BLaER1 treated with 17β-estradiol and CSF1 and Interleukin-3, amounts not matched to agents 10 nM and 100 nM (cell line): ENCODE results near the gene SEMA3D.

ENCODE experiments used
- H3K27ac ChIP-seq, 11 experiments: shearing (Covaris generic); formaldehyde crosslinking; 2 replicates each; pipeline ENCODE4 v1.8.1; 2022
- H3K27me3 ChIP-seq, 11 experiments: shearing (Covaris generic); formaldehyde crosslinking; 2 replicates each; pipeline ENCODE4 v1.8.1; 2022
- H3K36me3 ChIP-seq, 11 experiments: shearing (Covaris generic); formaldehyde crosslinking; 2 replicates each; pipeline ENCODE4 v1.8.1; 2022
- H3K4me1 ChIP-seq, 10 experiments: shearing (Covaris generic); formaldehyde crosslinking; 2 replicates each; pipeline ENCODE4 v1.8.1; 2022
- H3K4me2 ChIP-seq, 11 experiments: shearing (Covaris generic); formaldehyde crosslinking; 2 replicates each; pipeline ENCODE4 v1.8.1; 2022
- H3K4me3 ChIP-seq, 10 experiments: shearing (Covaris generic); formaldehyde crosslinking; 2 replicates each; pipeline ENCODE4 v1.8.1; 2022
- H3K9ac ChIP-seq, 11 experiments: shearing (Covaris generic); formaldehyde crosslinking; 2 replicates each; pipeline ENCODE4 v1.8.1; 2022
- H3K9me3 ChIP-seq, 11 experiments: shearing (Covaris generic); formaldehyde crosslinking; replicated peaks in 1 of 11; 2 replicates each; pipeline ENCODE4 v1.8.1; 2022
- H4K20me1 ChIP-seq, 11 experiments: shearing (Covaris generic); formaldehyde crosslinking; 2 replicates each; pipeline ENCODE4 v1.8.1; 2022
- Cebpa-rat ChIP-seq, 11 experiments: shearing (Covaris generic); IDR thresholded peaks; 2 replicates each; pipeline ENCODE4 v1.8.1; 2022

The SEMA3D gene

DNA sequence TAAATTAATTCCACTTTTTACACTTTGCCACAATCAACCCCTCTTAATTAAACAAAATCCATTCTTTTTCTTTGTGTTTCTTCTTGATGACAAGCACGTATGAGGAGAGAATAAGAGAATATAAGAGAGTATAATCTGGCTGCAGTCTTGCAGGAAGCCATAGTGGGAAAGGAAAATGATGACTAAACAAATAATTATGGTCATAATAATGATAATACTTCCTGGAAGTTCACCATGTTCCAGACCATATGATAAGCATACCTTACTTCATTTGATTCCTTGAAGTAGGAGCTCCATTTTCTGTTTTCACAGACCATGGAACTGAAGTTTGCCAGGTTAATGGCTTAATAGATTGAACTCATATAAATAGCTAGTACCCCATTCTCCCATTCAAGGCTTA is 237.8 kb downstream of the SEMA3D start:
- Histone ChIP-seq H3K4me1 (peaks cover 0 to 12% (median 9%) of the 10 kb centered on the region in 10 experiments; a peak in 10 of 20 replicates), H3K4me3 (no peak overlapping the region), H3K27me3 (no peaks in the 10 kb centered on the region), H4K20me1 (no peaks in the 10 kb centered on the region), H3K9me3 (no peaks in the 10 kb centered on the region), H3K4me2 (no peak overlapping the region), H3K9ac (no peak overlapping the region), H3K27ac (no peak overlapping the region), H3K36me3 (no peaks in the 10 kb centered on the region)
- no peak for TF ChIP-seq Cebpa-rat (IDR thresholded peaks at IDR 0.05)

DNA sequence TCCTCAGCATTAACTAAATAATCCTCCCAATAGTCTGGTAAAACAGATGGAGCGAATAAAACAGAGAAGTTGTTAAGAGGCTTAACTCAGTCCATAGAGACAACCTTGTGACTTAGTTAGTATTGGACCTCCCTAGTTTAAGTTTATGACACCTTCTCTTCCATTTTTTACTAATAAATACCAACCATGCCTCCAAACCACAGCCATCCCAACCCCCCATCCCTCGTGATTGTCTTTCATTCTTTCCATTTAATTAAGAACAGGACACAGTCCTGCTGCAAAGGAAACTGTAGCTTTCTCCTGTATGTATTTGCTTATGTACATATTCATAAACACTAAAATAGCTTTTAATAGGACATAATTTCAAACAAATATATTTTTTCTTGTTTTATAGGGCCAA is 238.2 kb downstream of the SEMA3D start:
- H3K27me3 ChIP-seq: no peaks in the 10 kb centered on the region
- no peak overlapping the region for H3K4me3 ChIP-seq
- no peak overlapping the region for H3K4me2 ChIP-seq
- H4K20me1 ChIP-seq: no peaks in the 10 kb centered on the region
- TF ChIP-seq Cebpa-rat (IDR thresholded peaks at IDR 0.05): no peak
- H3K27ac ChIP-seq: no peak overlapping the region
- no peak overlapping the region for H3K9ac ChIP-seq
- no peaks in the 10 kb centered on the region for H3K36me3 ChIP-seq
- peaks cover 0 to 12% (median 9%) of the 10 kb centered on the region in 10 experiments; a peak in 10 of 20 replicates for H3K4me1 ChIP-seq
- no peaks in the 10 kb centered on the region for H3K9me3 ChIP-seq

DNA sequence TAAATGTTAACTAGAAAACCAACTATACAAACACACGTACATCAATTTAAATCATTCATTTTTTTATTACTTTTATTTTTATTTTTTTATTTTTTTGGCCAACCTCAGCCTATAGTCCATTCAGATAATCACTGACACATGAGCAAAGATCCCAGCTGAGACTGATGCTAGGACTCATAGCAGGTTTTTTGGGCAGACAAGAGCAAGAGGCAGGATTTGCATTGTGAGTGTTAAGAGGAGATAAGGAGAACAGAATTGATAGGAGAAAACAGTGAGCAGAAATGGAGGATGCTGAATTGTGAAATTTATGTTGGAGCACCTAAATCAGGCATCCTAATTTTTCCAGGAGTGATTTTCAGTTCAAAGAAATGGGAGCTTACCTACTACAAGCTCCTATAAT is 240.3 kb downstream of the SEMA3D start:
- Histone ChIP-seq H4K20me1 (no peaks in the 10 kb centered on the region), H3K36me3 (no peaks in the 10 kb centered on the region), H3K27ac (no peak overlapping the region), H3K9ac (no peak overlapping the region), H3K9me3 (no peaks in the 10 kb centered on the region), H3K27me3 (no peaks in the 10 kb centered on the region), H3K4me1 (peaks cover 0 to 12% (median 9%) of the 10 kb centered on the region in 10 experiments; a peak in 10 of 20 replicates), H3K4me2 (no peak overlapping the region), H3K4me3 (no peak overlapping the region)
- TF ChIP-seq Cebpa-rat (IDR thresholded peaks at IDR 0.05): no peak
